Left lung (tissue), 10 donors: Measurements from ENCODE around the gene SSBP4. TPM values are rescaled to one million over a fixed set of nuclear protein-coding genes. Genes with fewer than 3 reads are reported as not detected.

ENCODE experiments used
- ATAC-seq: fragments of 200-7000 bp; cut with Tn5 transposase; one replicate; pipeline ENCODE4 v1.9.1; 2020; ENCODE audit warnings: moderate library complexity
- DNase-seq, 4 donors: peaks; one replicate each; pipeline ENCODE4 v3.0.0-alpha.2; 2013 to 2020
- H3K27ac ChIP-seq, 2 donors: fragments of 200-600 bp; sonication (generic) in 1 of 2; one replicate each; pipeline versions ENCODE4 v1.5.0 to v1.8.0; 2020 to 2021
- H3K27me3 ChIP-seq, 2 donors: fragments of 200-600 bp; sonication (generic) in 1 of 2; one replicate each; pipeline versions ENCODE4 v1.5.0 to v1.8.0; 2020 to 2021
- H3K36me3 ChIP-seq, 2 donors: fragments of 200-600 bp; sonication (generic) in 1 of 2; one replicate each; pipeline versions ENCODE4 v1.5.0 to v1.8.0; 2020 to 2021
- H3K4me1 ChIP-seq, 2 donors: fragments of 200-600 bp; one replicate each; pipeline ENCODE4 v1.8.0; 2021
- H3K4me3 ChIP-seq, 2 donors: fragments of 200-600 bp; sonication (generic) in 1 of 2; one replicate each; pipeline versions ENCODE4 v1.5.0 to v1.8.0; 2020 to 2021; ENCODE audit warnings: mild to moderate bottlenecking in 1 of 2
- H3K9me3 ChIP-seq, 2 donors: fragments of 200-600 bp; sonication (generic) in 1 of 2; one replicate each; pipeline versions ENCODE4 v1.5.0 to v1.8.0; 2020 to 2021
- intact Hi-C, 2 donors: fragments of 100-400 bp; cut with DNase I; formaldehyde crosslinking; loops; one replicate each; pipeline versions ENCODE4 v1.11.2 to v1.14.2; 2022
- polyA plus RNA-seq, 6 donors: library from polyadenylated mRNA; unstranded; fragments of 120-200 nt; gene quantifications; one replicate each; pipeline ENCODE4 v1.2.1, GENCODE V29; 2013; ENCODE audit not compliant: insufficient read length in 6 of 6
- total RNA-seq, 2 donors: library from RNA; stranded (reverse); fragmentation: NEBNext Ultra II Directional; extraction: Animal tissue kit (Norgen Biotek cat#: 25700); gene quantifications; one replicate each; pipeline ENCODE4 v1.2.1, GENCODE V29; 2021
- TF ChIP-seq, protein P1 (sequence below), 2 donors: fragments of 200-600 bp; sonication (generic) in 1 of 2; IDR thresholded peaks; one replicate each; pipeline versions ENCODE4 v1.5.0 to v1.8.0; 2021; ENCODE audit warnings: antibody characterized with exemption in 2 of 2
- donor health status: DM: no; HTN: yes; CAD: no.
- donor health status: DM: no; HTN: no; CAD: no.

SSBP4 gene
- total and polyA plus RNA-seq, 8 donors: 49.8 to 99.8 (median 74.5) TPM

DNA sequence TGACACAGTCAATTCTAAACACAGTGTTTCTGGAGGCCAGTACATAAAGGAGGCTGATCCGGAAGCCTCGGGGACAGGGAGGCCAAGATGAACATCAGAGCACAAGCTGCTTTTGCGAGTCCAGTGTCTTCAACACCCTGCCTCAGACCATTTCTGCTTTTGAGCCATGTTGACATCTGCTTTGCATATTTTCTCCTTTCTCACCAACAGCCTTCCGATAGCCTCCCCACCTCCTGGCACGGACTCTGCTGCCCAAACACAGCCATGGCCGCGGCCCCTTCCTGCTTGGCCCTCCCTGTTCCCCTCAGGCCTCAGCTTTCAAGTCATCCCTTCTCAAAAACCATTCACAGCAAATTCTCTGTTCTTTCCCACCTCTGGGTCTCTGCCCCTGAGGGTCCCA lies 25.4 kb upstream of the SSBP4 start:
- Histone ChIP-seq H3K27ac (peak overlapping the region; percentile 33 to 87), H3K9me3 (no peaks in the 10 kb centered on the region), H3K4me3 (peak overlapping the region in 1 of 2 donors; percentile 69), H3K27me3 (peaks cover 0 to 16% of the 10 kb centered on the region in 2 donors), H3K4me1 (peaks cover under 1 to 80% of the 10 kb centered on the region in 2 donors), H3K36me3 (peaks cover 0 to 44% of the 10 kb centered on the region in 2 donors)
- TF ChIP-seq, protein P1, sequence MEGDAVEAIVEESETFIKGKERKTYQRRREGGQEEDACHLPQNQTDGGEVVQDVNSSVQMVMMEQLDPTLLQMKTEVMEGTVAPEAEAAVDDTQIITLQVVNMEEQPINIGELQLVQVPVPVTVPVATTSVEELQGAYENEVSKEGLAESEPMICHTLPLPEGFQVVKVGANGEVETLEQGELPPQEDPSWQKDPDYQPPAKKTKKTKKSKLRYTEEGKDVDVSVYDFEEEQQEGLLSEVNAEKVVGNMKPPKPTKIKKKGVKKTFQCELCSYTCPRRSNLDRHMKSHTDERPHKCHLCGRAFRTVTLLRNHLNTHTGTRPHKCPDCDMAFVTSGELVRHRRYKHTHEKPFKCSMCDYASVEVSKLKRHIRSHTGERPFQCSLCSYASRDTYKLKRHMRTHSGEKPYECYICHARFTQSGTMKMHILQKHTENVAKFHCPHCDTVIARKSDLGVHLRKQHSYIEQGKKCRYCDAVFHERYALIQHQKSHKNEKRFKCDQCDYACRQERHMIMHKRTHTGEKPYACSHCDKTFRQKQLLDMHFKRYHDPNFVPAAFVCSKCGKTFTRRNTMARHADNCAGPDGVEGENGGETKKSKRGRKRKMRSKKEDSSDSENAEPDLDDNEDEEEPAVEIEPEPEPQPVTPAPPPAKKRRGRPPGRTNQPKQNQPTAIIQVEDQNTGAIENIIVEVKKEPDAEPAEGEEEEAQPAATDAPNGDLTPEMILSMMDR (IDR thresholded peaks at IDR 0.05): no peak
- peak in 1 of 4 donors; percentile 92 for DNase-seq
- peak; percentile 3 for ATAC-seq
- intact Hi-C loops: no loop called here

DNA sequence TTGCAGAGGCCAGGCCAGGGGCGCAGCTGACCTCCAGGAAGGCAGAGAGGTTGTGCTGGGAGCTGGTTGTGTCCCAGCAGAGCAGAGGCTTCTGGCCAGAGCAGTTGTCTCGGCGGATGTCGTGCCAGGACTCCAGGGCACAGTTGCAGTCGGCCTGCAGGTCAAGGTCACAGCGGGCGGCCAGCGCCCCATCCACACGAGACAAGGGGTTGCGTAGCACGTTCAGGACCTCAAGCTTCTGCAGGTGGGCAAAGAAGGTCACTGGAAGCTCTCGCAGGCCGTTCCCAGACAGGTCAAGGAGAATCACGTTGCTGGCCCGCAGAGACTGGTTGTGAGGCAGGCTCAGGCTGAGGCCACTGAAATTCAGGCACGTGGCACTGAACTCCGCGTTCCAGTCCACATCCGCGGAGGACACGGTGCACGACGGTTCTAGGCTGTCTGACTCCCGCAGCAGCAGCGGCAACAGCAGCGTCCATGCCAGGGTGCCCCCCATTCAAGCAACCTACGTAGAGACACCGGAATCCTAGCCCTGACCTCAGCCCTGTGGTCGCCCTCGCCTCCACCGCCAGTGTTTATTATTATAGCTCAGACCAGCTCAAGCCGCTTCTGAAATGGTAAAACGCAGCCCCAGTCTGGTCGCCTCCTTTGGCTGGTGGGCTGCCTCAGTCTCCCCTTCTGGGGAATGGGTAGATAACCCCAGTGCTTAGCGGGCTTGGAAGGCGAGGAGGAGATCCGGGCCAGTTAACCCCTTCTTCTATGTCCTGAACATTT lies 22.5 kb upstream of the SSBP4 start:
- TF ChIP-seq, protein P1 (IDR thresholded peaks at IDR 0.05): no peak
- peaks cover 0 to 16% of the 10 kb centered on the region in 2 donors for H3K27me3 ChIP-seq
- H3K27ac ChIP-seq: peak overlapping the region in 1 of 2 donors; percentile 81
- H3K9me3 ChIP-seq: no peaks in the 10 kb centered on the region
- DNase-seq (no peak), ATAC-seq (no peak)
- peaks cover 0 to 80% of the 10 kb centered on the region in 2 donors for H3K4me1 ChIP-seq
- H3K36me3 ChIP-seq: peaks cover 0 to 16% of the 10 kb centered on the region in 2 donors
- H3K4me3 ChIP-seq: peak overlapping the region in 1 of 2 donors; percentile 69
- intact Hi-C loops: no loop called here

DNA sequence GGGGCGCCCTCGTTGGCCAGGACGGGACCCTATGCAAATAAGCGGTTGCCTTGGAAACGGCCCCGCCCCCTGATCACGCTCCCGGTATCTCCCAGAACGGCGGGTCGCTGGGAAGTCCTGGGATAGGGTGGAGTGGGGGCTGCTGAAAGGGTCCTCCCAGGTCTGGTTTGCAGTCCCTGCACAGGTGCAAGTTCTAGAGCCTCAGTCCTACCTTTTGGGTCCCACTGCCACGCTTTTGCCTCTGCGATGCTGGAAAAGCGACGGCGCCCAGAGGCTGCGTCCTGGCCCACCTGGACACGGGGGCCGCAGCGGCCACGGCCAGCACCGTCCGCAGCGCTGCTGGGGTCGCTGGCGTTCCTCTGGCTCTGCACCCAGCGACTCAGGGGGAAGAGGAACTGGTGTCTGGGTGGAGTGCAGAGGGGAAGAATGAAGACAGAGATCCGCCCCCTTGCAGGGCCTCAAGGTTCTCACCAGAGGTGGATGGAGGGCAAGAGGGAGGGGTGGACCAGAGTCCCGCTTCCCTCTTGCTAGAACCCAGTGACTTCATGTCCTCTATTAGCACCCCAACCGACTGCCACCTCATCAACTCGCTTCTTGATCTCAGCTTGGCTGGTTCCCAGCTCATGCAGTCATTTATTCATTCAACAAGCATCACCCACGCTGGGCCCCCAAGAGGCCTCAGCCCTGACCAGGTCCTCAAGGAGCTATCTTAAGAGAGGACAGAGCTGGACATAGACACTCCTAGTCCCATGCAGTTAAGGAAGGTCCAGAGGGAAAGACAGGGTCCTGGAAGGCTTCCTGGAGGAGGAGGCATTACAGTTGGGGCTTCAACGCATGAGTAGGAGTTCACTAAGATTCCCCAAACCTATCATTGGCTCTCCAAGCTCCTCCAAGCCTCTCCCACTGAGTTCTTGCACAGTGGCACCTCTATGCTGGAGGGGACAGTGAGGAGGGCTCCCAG lies 21.7 kb upstream of the SSBP4 start, which contains the start of gene LRRC25:
LRRC25 (minus strand) TSS at position 381 of the 961 bp plus-strand sequence. CDS start 659 bp downstream, outside the sequence.
- intact Hi-C loops: no loop called here
- TF ChIP-seq, protein P1 (IDR thresholded peaks at IDR 0.05): no peak
- Histone ChIP-seq H3K9me3 (no peaks in the 10 kb centered on the region), H3K4me3 (peak within 1 kb of the TSS in 1 of 2 donors; percentile 69), H3K36me3 (peaks cover 0 to 14% of the 10 kb centered on the region in 2 donors), H3K27ac (peak within 1 kb of the TSS in 1 of 2 donors; percentile 81), H3K27me3 (peaks cover 0 to 16% of the 10 kb centered on the region in 2 donors), H3K4me1 (peaks cover 0 to 79% of the 10 kb centered on the region in 2 donors)
- ATAC-seq (peak; percentile 50), DNase-seq (peak in 2 of 4 donors; percentile 84 to 90)

DNA sequence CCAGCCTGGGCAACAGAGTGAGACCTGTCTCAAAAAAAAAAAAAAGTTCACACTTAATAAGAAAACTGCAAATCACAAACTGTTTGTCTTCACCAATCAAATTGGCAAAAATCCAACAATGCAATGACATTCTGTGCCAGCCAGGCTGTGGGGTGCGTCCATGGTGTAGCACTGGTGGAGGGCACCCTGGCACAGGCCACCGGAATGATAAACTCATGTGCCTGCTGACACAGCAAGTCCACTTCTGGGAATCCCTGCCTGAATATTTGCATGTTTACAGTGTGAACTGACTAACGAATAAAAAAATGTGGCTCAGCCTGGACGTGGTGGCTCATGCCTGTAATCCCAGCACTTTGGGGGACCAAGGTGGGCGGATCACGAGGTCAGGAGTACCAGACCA lies 20.2 kb upstream of the SSBP4 start:
- Histone ChIP-seq H3K27ac (peak overlapping the region in 1 of 2 donors; percentile 81), H3K9me3 (no peaks in the 10 kb centered on the region), H3K27me3 (peaks cover 0 to 16% of the 10 kb centered on the region in 2 donors), H3K4me3 (no peak overlapping the region), H3K36me3 (peaks cover 0 to 14% of the 10 kb centered on the region in 2 donors), H3K4me1 (peaks cover 0 to 76% of the 10 kb centered on the region in 2 donors)
- TF ChIP-seq, protein P1 (IDR thresholded peaks at IDR 0.05): no peak
- DNase-seq (peak in 1 of 4 donors; percentile 74), ATAC-seq (peak; percentile 71)
- intact Hi-C loops: no loop called here
